Endothelial cell of umbilical vein (primary cell): ENCODE data around the gene GMNC. TPM values are rescaled to one million over a fixed set of nuclear protein-coding genes. Genes with fewer than 3 reads are reported as not detected.

Experiments used
- BruUV-seq: library from RNA; stranded (reverse); fragments of 400-500 nt; replicated peaks from 2 replicates; lab custom pipeline; 2021; lab: Mats Ljungman, UMichigan
- CTCF ChIA-PET: fragments of 300-600, 350-600 bp; sonication (Branson Sonifier 250); formaldehyde crosslinking; loops from one replicate; lab custom pipeline; 2021; ENCODE audit warnings: antibody characterized with exemption, inconsistent platforms; lab: Charles Lee
- POLR2A ChIA-PET: fragments of 300-600, 350-600 bp; sonication (Branson Sonifier 250); formaldehyde crosslinking; loops from one replicate; lab custom pipeline; 2021; ENCODE audit warnings: antibody characterized with exemption, inconsistent platforms; lab: Charles Lee
- DNase-seq: peaks from one replicate; pipeline ENCODE4 v3.0.0-alpha.2; 2011; ENCODE audit warnings: low read depth, low spot score
- FAIRE-seq: peaks from 2 replicates; lab custom pipeline; 2011; peaks lifted over from hg19 to GRCh38; lab: Jason Lieb, UNC
- H2AFZ ChIP-seq: 2 replicates; pipeline ENCODE4 v1.6.0; 2012; ENCODE audit warnings: low read depth, low read length, control low read depth, inconsistent platforms
- H3K27ac ChIP-seq: 2 replicates; pipeline ENCODE4 v1.5.1; 2011; ENCODE audit warnings: low read depth, mild to moderate bottlenecking, control low read depth, low read length, moderate library complexity; ENCODE audit not compliant: insufficient read depth
- H3K27me3 ChIP-seq, 2 experiments: 2 replicates each; pipeline versions ENCODE4 v1.6.0 to v1.6.1; 2011; ENCODE audit warnings: low read length in 2 of 2, mixed read lengths in 1 of 2; ENCODE audit not compliant: control insufficient read depth in 2 of 2, insufficient read depth in 2 of 2
- H3K36me3 ChIP-seq, 2 experiments: 2 replicates in 1 of 2; 3 replicates in 1 of 2; pipeline ENCODE4 v1.5.1; 2011; ENCODE audit warnings: low read length in 2 of 2, mild to moderate bottlenecking in 1 of 2, moderate library complexity in 1 of 2; ENCODE audit not compliant: control insufficient read depth in 2 of 2, insufficient read depth in 2 of 2; ENCODE audit errors: extremely low read depth in 1 of 2
- H3K4me1 ChIP-seq: 3 replicates; pipeline ENCODE4 v1.5.1; 2011; ENCODE audit warnings: mild to moderate bottlenecking, low read length; ENCODE audit not compliant: control insufficient read depth, insufficient read depth; ENCODE audit errors: extremely low read depth
- H3K4me2 ChIP-seq: 2 replicates; pipeline ENCODE4 v1.6.1; 2011; ENCODE audit warnings: low read length, control low read depth, mixed read lengths; ENCODE audit not compliant: insufficient read depth
- H3K4me3 ChIP-seq, 3 experiments: fragments of 200-600 bp in 1 of 3; sonication (generic), shearing (Covaris generic) in 1 of 3; replicated peaks in 1 of 3; 2 replicates each; pipeline ENCODE4 v1.5.1; 2011 to 2016; ENCODE audit warnings: control low read depth in 3 of 3, low read length in 3 of 3, mild to moderate bottlenecking in 2 of 3, inconsistent platforms in 1 of 3, low read depth in 1 of 3, moderate library complexity in 1 of 3; ENCODE audit not compliant: insufficient read depth in 1 of 3
- H3K79me2 ChIP-seq: 2 replicates; pipeline ENCODE4 v1.6.0; 2012; ENCODE audit warnings: low read length, inconsistent platforms; ENCODE audit not compliant: control insufficient read depth, insufficient read depth
- H3K9ac ChIP-seq: replicated peaks from 2 replicates; pipeline ENCODE3; 2011; ENCODE audit warnings: low read length, control low read depth; ENCODE audit not compliant: insufficient read depth; ENCODE audit errors: extremely low read depth
- H3K9me1 ChIP-seq: replicated peaks from 3 replicates; pipeline ENCODE4 v1.6.0; 2011; ENCODE audit warnings: mild to moderate bottlenecking, low read length; ENCODE audit not compliant: control insufficient read depth, insufficient read depth; ENCODE audit errors: extremely low read depth
- H3K9me3 ChIP-seq: replicated peaks from 2 replicates; pipeline ENCODE4 v1.5.1; 2012; ENCODE audit warnings: low read length, inconsistent platforms; ENCODE audit not compliant: control insufficient read depth, insufficient read depth
- H4K20me1 ChIP-seq: replicated peaks from 2 replicates; pipeline ENCODE3; 2011; ENCODE audit warnings: mild to moderate bottlenecking, low read length; ENCODE audit not compliant: control insufficient read depth, insufficient read depth; ENCODE audit errors: extremely low read depth
- CTCF ChIP-seq, 2 donors: IDR thresholded peaks; 1 replicate in 1 of 2; 2 replicates in 1 of 2; pipeline ENCODE4 v1.5.1; 2011; ENCODE audit warnings: low read length in 2 of 2, mild to moderate bottlenecking in 2 of 2, moderate library complexity in 2 of 2, control low read depth in 1 of 2, inconsistent platforms in 1 of 2, low read depth in 1 of 2; ENCODE audit not compliant: insufficient read depth in 1 of 2; ENCODE audit errors: extremely low read depth in 1 of 2
- EZH2 ChIP-seq: IDR thresholded peaks from 2 replicates; pipeline ENCODE4 v1.6.1; 2012; ENCODE audit warnings: borderline replicate concordance, low read depth, mild to moderate bottlenecking, moderate library complexity, low read length, inconsistent platforms; ENCODE audit not compliant: severe bottlenecking
- FOS ChIP-seq: IDR thresholded peaks from 2 replicates; pipeline ENCODE4 v1.6.1; 2011; ENCODE audit warnings: mild to moderate bottlenecking, low read length, moderate library complexity, borderline replicate concordance; ENCODE audit not compliant: insufficient read depth
- GATA2 ChIP-seq: IDR thresholded peaks from 2 replicates; pipeline ENCODE4 v1.7.0; 2011; ENCODE audit warnings: low read depth, mild to moderate bottlenecking, moderate library complexity, mixed read lengths, low read length; ENCODE audit not compliant: insufficient read length, insufficient read depth
- JUN ChIP-seq: IDR thresholded peaks from 2 replicates; pipeline ENCODE4 v1.6.1; 2011; ENCODE audit warnings: borderline replicate concordance, low read depth; ENCODE audit not compliant: insufficient read length, insufficient read depth
- MAX ChIP-seq: IDR thresholded peaks from 2 replicates; pipeline ENCODE4 v1.6.1; 2011; ENCODE audit not compliant: insufficient read depth, insufficient read length
- MYC ChIP-seq: IDR thresholded peaks from one replicate; pipeline ENCODE4 v1.6.1; 2011; ENCODE audit warnings: mild to moderate bottlenecking, low read depth, low read length
- POLR2A ChIP-seq: IDR thresholded peaks from 2 replicates; pipeline ENCODE4 v1.6.1; 2012; ENCODE audit warnings: low read depth, mild to moderate bottlenecking, control low read depth, low read length
- POLR2AphosphoS5 ChIP-seq: IDR thresholded peaks from 2 replicates; pipeline ENCODE4 v1.6.1; 2012; ENCODE audit warnings: low read depth, mild to moderate bottlenecking, control low read depth, low read length, moderate library complexity; ENCODE audit not compliant: insufficient read depth
- dilution Hi-C: fragments of 300-500 bp; cut with MboI; formaldehyde crosslinking; loops from one replicate; pipeline ENCODE4 v1.15.0; 2019; ENCODE audit warnings: low sequenced_read_pairs; ENCODE audit not compliant: extremely low pct_ligation_motif_present
- intact Hi-C: fragments of 100-400 bp; cut with micrococcal nuclease; formaldehyde crosslinking; loops from one replicate; pipeline ENCODE4 v1.10.0; 2022
- polyA plus RNA-seq, 4 experiments: library from polyadenylated mRNA; depleted of rRNA in 3 of 4; stranded (reverse) in 3 of 4; unstranded in 1 of 4; fragments of >200 nt; gene quantifications; 2 replicates each; pipeline versions ENCODE4 v1.2.1 to v1.2.3, GENCODE V29; 2011 to 2012; ENCODE audit warnings: missing spikeins in 1 of 4
- total RNA-seq: library from RNA; stranded (reverse); gene quantifications from 2 replicates; pipeline ENCODE4 v1.2.3, GENCODE V29; 2021

The GMNC gene
- total and polyA plus RNA-seq, 2 donors (not counting 3 experiments of a cell fraction or from before 2014, with no cell fraction given): not detected

- FAIRE-seq (no peak), DNase-seq (no peak)
- ChIA-PET CTCF (no interaction called here), POLR2A (no interaction called here)
- Histone ChIP-seq H3K27ac (no peak overlapping the region), H3K4me3 (no peak overlapping the region), H3K9me1 (no peaks in the 10 kb centered on the region), H3K9me3 (no peaks in the 10 kb centered on the region), H3K36me3 (no peaks in the 10 kb centered on the region), H3K79me2 (no peaks in the 10 kb centered on the region), H2AFZ (no peak overlapping the region), H3K9ac (no peak overlapping the region), H3K4me2 (no peak overlapping the region), H3K27me3 (no peaks in the 10 kb centered on the region), H4K20me1 (no peaks in the 10 kb centered on the region), H3K4me1 (no peaks in the 10 kb centered on the region)
- BruUV-seq: no TSS peak
- dilution Hi-C loops: no loop called here
- TF ChIP-seq FOS (no peak), JUN (no peak), CTCF (IDR thresholded peaks at IDR 0.05; ENCODE audit: extremely low read depth in 1 of 2, insufficient read depth in 1 of 2, low read depth in 1 of 2, low read length in 2 of 2) (no peak), POLR2AphosphoS5 (no peak)
- intact Hi-C loops: no loop called here
Observed at GRCh38 chr3:190826018-190826417, 36.5 kb downstream of the GMNC start.

- Histone ChIP-seq H3K27me3 (no peaks in the 10 kb centered on the region), H3K27ac (no peak overlapping the region), H3K9me3 (no peaks in the 10 kb centered on the region), H3K36me3 (no peaks in the 10 kb centered on the region), H2AFZ (no peak overlapping the region), H3K9me1 (no peaks in the 10 kb centered on the region), H3K4me1 (no peaks in the 10 kb centered on the region), H3K4me3 (no peak overlapping the region), H4K20me1 (no peaks in the 10 kb centered on the region), H3K9ac (no peak overlapping the region), H3K4me2 (no peak overlapping the region), H3K79me2 (no peaks in the 10 kb centered on the region)
- no peak for DNase-seq
- intact Hi-C loops: no loop called here
- FAIRE-seq: no peak
- ChIA-PET CTCF (no interaction called here), POLR2A (no interaction called here)
- TF ChIP-seq CTCF (IDR thresholded peaks at IDR 0.05; ENCODE audit: extremely low read depth in 1 of 2, insufficient read depth in 1 of 2, low read depth in 1 of 2, low read length in 2 of 2) (no peak), JUN (no peak), GATA2 (no peak), POLR2A (no peak), POLR2AphosphoS5 (no peak), MYC (no peak), MAX (no peak), FOS (no peak), EZH2 (no peak)
- BruUV-seq: no TSS peak
- dilution Hi-C loops: no loop called here
Observed at GRCh38 chr3:190825386-190826016, 37.0 kb downstream of the GMNC start.
